Liver (tissue), 3 donors: ENCODE data around the gene NCK2.

Source experiments
- EGR1 ChIP-seq, 2 donors: IDR thresholded peaks; 2 replicates each; pipeline ENCODE4 v1.6.1; 2016 to 2018; ENCODE audit warnings: antibody characterized with exemption in 2 of 2, low read depth in 2 of 2
- GABPA ChIP-seq, 2 donors: IDR thresholded peaks in 1 of 2; conservative IDR thresholded peaks in 1 of 2; 2 replicates each; pipeline ENCODE4 v1.6.1; 2016; ENCODE audit warnings: antibody characterized with exemption in 2 of 2, mild to moderate bottlenecking in 1 of 2, moderate library complexity in 1 of 2
- HNF4G ChIP-seq: IDR thresholded peaks from 2 replicates; pipeline ENCODE4 v1.6.1; 2016; ENCODE audit warnings: antibody characterized with exemption
- JUND ChIP-seq, 2 donors: IDR thresholded peaks; 2 replicates each; pipeline ENCODE4 v1.6.1; 2016; ENCODE audit warnings: antibody characterized with exemption in 2 of 2
- MAX ChIP-seq: IDR thresholded peaks from 2 replicates; pipeline ENCODE4 v1.6.1; 2016; ENCODE audit warnings: antibody characterized with exemption
- RAD21 ChIP-seq, 2 donors: IDR thresholded peaks; 2 replicates each; pipeline ENCODE4 v1.6.1; 2016; ENCODE audit warnings: antibody characterized with exemption in 2 of 2, mild to moderate bottlenecking in 2 of 2
- RXRA ChIP-seq, 2 donors: IDR thresholded peaks; 2 replicates each; pipeline ENCODE4 v1.6.1; 2017 to 2018; ENCODE audit warnings: antibody characterized with exemption in 2 of 2, mild to moderate bottlenecking in 1 of 2
- SP1 ChIP-seq: IDR thresholded peaks from 2 replicates; pipeline ENCODE4 v1.6.1; 2018; ENCODE audit warnings: antibody characterized with exemption, mild to moderate bottlenecking
- TAF1 ChIP-seq: conservative IDR thresholded peaks from 2 replicates; pipeline ENCODE4 v1.6.1; 2016; ENCODE audit warnings: antibody characterized with exemption, mild to moderate bottlenecking
- YY1 ChIP-seq: IDR thresholded peaks from 2 replicates; pipeline ENCODE4 v1.6.1; 2016; ENCODE audit warnings: antibody characterized with exemption, mild to moderate bottlenecking
- TF ChIP-seq, protein P1 (sequence below): fragments of 150-350 bp; IDR thresholded peaks from 2 replicates; pipeline ENCODE4 v1.5.1; 2017; ENCODE audit warnings: improper control_type of control experiment, low read depth, low read length; ENCODE audit not compliant: missing input control
- TF ChIP-seq, protein P2 (sequence below): IDR thresholded peaks from 2 replicates; pipeline ENCODE4 v1.6.1; 2016; ENCODE audit warnings: antibody characterized with exemption, mild to moderate bottlenecking
- TF ChIP-seq, protein P3 (sequence below): IDR thresholded peaks from 2 replicates; pipeline ENCODE4 v1.6.1; 2016; ENCODE audit warnings: antibody characterized with exemption
- TF ChIP-seq, protein P4 (sequence below): IDR thresholded peaks from 2 replicates; pipeline ENCODE4 v1.6.1; 2016; ENCODE audit warnings: antibody characterized with exemption
- donor health status: healthy.
- donor health status: healthy.

GRCh38 chr2:105790461-105791149 is 45.9 kb downstream of the NCK2 start:
- TF ChIP-seq, protein P1, sequence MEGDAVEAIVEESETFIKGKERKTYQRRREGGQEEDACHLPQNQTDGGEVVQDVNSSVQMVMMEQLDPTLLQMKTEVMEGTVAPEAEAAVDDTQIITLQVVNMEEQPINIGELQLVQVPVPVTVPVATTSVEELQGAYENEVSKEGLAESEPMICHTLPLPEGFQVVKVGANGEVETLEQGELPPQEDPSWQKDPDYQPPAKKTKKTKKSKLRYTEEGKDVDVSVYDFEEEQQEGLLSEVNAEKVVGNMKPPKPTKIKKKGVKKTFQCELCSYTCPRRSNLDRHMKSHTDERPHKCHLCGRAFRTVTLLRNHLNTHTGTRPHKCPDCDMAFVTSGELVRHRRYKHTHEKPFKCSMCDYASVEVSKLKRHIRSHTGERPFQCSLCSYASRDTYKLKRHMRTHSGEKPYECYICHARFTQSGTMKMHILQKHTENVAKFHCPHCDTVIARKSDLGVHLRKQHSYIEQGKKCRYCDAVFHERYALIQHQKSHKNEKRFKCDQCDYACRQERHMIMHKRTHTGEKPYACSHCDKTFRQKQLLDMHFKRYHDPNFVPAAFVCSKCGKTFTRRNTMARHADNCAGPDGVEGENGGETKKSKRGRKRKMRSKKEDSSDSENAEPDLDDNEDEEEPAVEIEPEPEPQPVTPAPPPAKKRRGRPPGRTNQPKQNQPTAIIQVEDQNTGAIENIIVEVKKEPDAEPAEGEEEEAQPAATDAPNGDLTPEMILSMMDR, result no peak
- TF ChIP-seq MAX (no peak), RXRA (IDR thresholded peaks at IDR 0.05) (no peak), GABPA (IDR thresholded peaks at IDR 0.05 in 1 of 2, conservative IDR thresholded peaks at IDR 0.05 in 1 of 2) (no peak), YY1 (no peak), RAD21 (IDR thresholded peaks at IDR 0.05) (no peak), EGR1 (IDR thresholded peaks at IDR 0.05; ENCODE audit: low read depth in 2 of 2) (no peak), TAF1 (no peak), HNF4G (no peak), JUND (IDR thresholded peaks at IDR 0.05) (no peak), SP1 (no peak)
- TF ChIP-seq, protein P2, sequence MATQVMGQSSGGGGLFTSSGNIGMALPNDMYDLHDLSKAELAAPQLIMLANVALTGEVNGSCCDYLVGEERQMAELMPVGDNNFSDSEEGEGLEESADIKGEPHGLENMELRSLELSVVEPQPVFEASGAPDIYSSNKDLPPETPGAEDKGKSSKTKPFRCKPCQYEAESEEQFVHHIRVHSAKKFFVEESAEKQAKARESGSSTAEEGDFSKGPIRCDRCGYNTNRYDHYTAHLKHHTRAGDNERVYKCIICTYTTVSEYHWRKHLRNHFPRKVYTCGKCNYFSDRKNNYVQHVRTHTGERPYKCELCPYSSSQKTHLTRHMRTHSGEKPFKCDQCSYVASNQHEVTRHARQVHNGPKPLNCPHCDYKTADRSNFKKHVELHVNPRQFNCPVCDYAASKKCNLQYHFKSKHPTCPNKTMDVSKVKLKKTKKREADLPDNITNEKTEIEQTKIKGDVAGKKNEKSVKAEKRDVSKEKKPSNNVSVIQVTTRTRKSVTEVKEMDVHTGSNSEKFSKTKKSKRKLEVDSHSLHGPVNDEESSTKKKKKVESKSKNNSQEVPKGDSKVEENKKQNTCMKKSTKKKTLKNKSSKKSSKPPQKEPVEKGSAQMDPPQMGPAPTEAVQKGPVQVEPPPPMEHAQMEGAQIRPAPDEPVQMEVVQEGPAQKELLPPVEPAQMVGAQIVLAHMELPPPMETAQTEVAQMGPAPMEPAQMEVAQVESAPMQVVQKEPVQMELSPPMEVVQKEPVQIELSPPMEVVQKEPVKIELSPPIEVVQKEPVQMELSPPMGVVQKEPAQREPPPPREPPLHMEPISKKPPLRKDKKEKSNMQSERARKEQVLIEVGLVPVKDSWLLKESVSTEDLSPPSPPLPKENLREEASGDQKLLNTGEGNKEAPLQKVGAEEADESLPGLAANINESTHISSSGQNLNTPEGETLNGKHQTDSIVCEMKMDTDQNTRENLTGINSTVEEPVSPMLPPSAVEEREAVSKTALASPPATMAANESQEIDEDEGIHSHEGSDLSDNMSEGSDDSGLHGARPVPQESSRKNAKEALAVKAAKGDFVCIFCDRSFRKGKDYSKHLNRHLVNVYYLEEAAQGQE, result no peak
- TF ChIP-seq, protein P3, sequence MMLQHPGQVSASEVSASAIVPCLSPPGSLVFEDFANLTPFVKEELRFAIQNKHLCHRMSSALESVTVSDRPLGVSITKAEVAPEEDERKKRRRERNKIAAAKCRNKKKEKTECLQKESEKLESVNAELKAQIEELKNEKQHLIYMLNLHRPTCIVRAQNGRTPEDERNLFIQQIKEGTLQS, result no peak
- TF ChIP-seq, protein P4, sequence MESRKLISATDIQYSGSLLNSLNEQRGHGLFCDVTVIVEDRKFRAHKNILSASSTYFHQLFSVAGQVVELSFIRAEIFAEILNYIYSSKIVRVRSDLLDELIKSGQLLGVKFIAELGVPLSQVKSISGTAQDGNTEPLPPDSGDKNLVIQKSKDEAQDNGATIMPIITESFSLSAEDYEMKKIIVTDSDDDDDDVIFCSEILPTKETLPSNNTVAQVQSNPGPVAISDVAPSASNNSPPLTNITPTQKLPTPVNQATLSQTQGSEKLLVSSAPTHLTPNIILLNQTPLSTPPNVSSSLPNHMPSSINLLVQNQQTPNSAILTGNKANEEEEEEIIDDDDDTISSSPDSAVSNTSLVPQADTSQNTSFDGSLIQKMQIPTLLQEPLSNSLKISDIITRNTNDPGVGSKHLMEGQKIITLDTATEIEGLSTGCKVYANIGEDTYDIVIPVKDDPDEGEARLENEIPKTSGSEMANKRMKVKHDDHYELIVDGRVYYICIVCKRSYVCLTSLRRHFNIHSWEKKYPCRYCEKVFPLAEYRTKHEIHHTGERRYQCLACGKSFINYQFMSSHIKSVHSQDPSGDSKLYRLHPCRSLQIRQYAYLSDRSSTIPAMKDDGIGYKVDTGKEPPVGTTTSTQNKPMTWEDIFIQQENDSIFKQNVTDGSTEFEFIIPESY, result no peak
